Uterus (tissue), 2 donors: ENCODE measurements around the gene HDHD3.

Experiments
- POLR2A ChIP-seq, 2 donors: fragments of 450-650 bp; IDR thresholded peaks; one replicate each; pipeline ENCODE4 v1.6.1; 2016; ENCODE audit warnings: antibody characterized with exemption in 2 of 2, mild to moderate bottlenecking in 1 of 2, moderate library complexity in 1 of 2
- TF ChIP-seq, protein P1 (sequence below), 4 experiments: fragments of 200-600 bp in 2 of 4; fragments of 450-650 bp in 2 of 4; sonication (generic) in 2 of 4; IDR thresholded peaks; one replicate each; pipeline ENCODE4 v1.5.1; 2016 to 2019; ENCODE audit warnings: antibody characterized with exemption in 4 of 4, mild to moderate bottlenecking in 2 of 4, moderate library complexity in 1 of 4

- TF ChIP-seq, protein P1, sequence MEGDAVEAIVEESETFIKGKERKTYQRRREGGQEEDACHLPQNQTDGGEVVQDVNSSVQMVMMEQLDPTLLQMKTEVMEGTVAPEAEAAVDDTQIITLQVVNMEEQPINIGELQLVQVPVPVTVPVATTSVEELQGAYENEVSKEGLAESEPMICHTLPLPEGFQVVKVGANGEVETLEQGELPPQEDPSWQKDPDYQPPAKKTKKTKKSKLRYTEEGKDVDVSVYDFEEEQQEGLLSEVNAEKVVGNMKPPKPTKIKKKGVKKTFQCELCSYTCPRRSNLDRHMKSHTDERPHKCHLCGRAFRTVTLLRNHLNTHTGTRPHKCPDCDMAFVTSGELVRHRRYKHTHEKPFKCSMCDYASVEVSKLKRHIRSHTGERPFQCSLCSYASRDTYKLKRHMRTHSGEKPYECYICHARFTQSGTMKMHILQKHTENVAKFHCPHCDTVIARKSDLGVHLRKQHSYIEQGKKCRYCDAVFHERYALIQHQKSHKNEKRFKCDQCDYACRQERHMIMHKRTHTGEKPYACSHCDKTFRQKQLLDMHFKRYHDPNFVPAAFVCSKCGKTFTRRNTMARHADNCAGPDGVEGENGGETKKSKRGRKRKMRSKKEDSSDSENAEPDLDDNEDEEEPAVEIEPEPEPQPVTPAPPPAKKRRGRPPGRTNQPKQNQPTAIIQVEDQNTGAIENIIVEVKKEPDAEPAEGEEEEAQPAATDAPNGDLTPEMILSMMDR (IDR thresholded peaks at IDR 0.05): no peak
- no peak for TF ChIP-seq POLR2A (IDR thresholded peaks at IDR 0.05)
Measured at GRCh38 chr9:113348437-113348836, 28.3 kb downstream of the HDHD3 start.
